GM21447 (cell line): ENCODE measurements around the gene GJC3.
A peak's percentile ranks its signal among the peaks of the same experiment; 100 is the strongest.
"Not testable (repeated sequence)": the region's sequence is repeated elsewhere in the genome, so short reads cannot be mapped to it uniquely, and the experiment has no call there.

Source experiments
- ATAC-seq: cut with Tn5 transposase; IDR thresholded peaks from one replicate; pipeline ENCODE4 v1.9.1; 2021; ENCODE audit not compliant: unreplicated experiment

GJC3 gene

DNA sequence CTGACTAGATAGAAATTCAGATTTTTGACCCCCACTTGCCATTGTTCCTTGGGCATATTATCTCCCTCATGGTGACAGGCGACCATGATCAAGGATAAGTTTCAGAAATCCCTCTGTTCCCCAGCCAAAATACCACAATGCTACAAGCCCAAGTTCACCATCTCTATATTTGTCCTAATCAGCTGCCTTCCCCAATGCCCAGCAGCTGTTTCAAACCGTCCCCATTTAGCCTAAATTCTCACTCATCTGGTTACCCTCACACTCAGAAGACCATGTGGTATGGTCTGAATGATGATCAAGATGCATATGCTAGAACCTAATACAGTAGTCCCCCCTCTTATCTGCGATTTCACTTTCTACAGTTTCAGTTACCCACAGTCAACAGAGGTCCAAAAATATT, 956 bp upstream of the GJC3 start:
- ATAC-seq: no peak

DNA sequence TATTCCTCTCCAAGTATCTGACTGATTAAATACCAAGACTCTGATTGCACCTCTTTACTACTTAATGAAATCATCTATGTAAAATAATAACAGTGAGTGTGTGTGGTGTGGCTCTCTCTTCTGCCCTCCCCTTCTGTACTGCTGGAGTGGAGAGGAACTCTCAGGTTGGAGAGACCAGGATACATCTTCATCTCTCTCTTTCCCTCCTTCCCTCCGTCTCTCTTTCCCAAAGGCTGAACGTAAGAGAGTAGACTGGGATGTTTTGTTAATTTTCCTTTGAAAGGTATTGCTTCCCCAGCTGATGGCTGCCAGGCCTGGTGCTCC, 272 bp upstream of the GJC3 start:
- ATAC-seq: no peak

GRCh38 chr7:99928188-99928587, 1.2 kb downstream of the GJC3 start:
- ATAC-seq: no peak

GRCh38 chr7:99927536-99927935, 1.9 kb downstream of the GJC3 start:
- ATAC-seq: no peak

DNA sequence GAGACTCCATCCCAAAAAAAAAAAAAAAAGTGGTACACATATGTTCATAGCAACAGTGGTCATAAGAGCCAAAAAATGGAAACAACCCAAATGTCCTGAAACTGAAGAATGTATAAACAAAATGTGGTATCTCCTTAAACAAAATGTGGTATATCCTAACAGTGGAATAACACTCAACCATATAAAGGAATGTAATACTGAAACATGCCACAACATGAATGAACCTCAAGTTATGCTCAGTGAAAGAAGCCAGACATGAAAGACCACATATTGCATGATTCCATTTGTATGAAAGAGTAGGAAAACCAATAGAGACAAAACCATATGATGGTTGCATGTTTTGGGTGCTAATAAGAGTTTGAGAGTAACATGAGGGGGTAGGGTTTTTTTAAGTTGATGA, 3.1 kb downstream of the GJC3 start:
- no peak for ATAC-seq

DNA sequence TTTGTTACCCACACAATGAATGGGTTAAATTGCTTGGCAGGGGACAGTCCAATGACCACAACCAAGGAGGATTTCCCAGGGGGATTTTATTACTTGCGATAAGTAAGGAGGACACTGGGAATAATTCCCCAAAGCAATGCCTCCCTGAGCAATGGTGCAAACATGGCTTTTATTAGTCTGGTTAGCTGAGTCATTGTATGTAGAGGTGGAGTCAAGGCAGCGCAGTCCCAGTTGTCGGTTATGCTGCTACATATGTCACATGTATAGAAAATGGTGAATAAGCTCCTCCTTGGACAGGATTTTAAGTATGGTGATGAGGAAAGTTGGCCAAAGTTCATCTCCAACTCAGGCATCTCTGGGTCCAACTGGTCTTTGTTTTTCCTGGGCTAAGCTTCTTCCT, 6.2 kb downstream of the GJC3 start:
- ATAC-seq: no peak

DNA sequence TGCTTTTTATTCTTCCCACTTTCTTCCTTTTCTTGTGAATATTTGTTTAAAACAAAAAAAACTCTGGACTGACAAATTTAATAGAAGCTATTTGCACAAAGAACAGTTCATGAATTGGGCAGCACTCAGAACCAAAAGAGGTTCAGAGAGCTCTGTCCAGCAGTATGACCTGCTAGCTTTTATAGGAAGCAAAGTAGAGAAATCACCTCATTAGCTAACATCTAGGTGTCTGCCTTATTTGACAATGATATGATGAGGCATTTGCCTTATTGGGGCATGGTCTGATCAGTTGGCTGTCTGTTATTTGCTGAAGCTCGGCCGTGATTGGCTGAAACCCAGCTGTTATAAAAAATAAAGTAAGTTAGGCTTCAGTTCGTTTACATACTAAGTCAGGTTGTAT, 9.3 kb downstream of the GJC3 start:
- no peak for ATAC-seq

DNA sequence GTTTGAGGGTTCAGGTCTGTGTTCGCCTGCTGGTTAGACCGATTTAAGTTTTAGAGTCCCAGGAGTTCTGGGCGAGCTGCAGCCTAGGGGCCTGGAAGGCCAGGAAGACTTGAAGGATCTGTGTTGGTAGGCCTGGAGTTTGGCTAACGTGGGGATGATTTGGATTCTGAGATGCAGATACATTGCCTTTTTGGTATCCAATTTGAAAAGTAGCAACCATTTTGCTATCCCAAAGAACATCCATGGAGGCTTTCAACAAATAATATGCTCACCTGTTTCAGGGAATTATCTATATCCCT, 9.7 kb downstream of the GJC3 start:
- ATAC-seq: no peak

DNA sequence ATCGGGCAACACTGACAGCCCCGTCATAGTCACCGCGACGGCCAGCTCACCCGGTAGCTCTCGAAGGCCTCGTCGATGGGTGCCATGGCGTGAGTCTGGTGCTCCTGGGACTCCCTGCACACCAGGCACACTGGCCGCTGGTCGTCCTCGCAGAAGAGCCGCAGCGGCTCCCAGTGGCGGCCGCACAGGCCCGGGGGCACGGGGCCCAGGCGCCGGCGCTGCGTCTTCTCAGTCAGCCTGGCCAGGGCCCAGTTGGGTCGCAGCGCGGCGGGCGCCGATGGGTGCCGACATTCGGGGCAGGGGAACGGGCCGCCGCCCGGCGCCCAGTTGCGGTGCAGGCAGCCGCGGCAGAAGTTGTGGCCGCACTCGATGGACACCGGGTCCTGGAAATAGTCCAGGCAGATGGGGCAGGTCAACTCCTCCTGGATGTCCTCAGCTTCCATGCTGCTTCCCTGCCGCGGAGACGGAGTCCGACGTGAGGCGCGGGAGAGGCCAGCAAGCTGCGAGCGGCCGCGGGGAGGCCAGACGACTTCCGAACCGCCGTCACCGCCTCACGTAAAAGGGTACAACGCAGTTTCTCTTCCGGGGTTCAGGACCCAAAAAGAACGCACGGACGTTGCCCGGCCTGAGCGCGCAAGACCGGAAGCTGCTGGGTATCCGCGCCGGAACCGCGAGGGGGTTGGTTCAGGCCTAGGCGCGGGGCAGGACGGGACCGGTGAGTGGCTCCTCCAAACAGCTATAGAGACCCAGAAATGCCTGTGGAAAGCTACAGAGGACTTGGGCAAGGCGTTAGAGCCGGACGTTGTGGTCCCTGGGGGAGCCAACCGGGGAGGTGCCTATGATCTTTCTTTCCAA, 10.2 kb downstream of the GJC3 start, which contains the start of gene TRIM4:
Gene TRIM4, minus strand, starts transcription at position 572 of the 855 bp plus-strand sequence. Its CDS starts 129 bp downstream, at position 443.
- ATAC-seq: peak; percentile 98

GRCh38 chr7:99910976-99911375, 18.4 kb downstream of the GJC3 start:
- ATAC-seq: no peak

- ATAC-seq: no peak
Observed at GRCh38 chr7:99901581-99901980, 27.8 kb downstream of the GJC3 start.

DNA sequence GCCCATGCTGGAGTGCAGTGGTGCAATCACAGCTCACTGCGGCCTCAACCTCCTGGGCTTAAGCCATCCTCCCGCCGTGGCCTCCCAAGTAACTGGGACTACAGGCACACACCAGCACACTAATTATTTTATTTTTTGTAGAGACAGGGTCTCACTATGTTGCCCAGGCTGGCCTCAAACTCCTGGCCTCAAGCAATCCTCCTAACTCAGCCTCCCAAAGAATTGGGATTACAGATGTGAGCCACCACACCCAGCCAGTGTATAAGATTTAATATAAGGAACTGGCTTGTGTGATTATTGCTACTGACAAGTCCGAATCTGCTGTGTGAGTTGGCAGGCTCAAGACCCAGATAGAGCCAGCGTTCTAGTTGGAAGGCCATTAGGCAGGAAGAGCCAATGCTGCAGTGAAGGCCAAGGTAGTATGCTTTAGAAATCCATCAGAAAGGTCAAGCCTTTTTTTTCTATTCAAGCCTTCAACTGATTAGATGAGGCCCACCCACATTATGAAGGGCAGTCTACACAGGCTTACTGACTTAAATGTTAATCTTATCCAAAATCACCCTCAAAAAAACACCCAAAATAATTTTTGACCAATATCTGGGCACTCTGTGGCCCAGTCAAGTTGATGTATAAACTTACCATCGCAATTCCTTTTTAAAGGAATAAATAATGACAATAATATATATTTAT, 29.4 kb downstream of the GJC3 start:
- no peak for ATAC-seq

DNA sequence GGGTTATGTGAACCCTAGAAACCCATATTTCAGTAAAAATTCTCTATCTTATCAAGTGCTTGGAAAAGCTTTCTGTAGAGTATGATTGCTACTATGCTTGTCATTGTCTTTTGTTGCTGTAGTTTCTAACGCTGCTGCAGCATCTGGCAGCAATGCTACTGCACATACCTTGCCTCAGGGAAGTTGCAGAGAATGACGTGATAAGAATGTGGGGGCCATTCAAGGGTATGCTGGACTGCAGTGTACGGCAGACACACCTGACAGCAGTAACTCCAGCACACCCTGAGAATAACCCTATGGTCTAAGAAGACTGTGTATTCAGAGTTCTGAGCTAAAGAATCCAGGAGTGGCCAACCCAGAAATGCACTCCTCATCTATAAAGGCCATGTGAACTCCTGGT, 30.6 kb downstream of the GJC3 start:
- ATAC-seq: no peak

GRCh38 chr7:99898023-99898357, 31.4 kb downstream of the GJC3 start:
- ATAC-seq: no peak

GRCh38 chr7:99897322-99898022, 31.9 kb downstream of the GJC3 start:
- ATAC-seq: no peak

GRCh38 chr7:99894738-99895137, 34.7 kb downstream of the GJC3 start:
- no peak for ATAC-seq

GRCh38 chr7:99893280-99893679, 36.1 kb downstream of the GJC3 start:
- ATAC-seq: no peak

DNA sequence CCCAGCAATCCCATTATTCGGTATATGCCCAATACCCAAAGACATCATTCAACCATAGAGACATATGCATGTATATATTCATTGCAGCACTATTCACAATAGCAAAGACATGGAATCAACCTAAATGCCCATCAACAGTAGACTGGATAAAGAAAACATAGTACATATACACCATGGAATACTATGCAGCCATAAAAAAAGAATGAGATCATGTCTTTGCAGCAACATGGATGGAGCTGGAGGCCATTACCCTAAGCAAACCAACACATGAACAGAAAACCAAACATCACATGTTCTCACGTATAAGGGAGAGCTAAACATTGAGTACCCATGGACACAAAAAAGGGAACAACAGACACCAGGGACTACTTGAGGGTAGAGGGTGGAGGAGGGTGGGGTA, 39.1 kb downstream of the GJC3 start:
- ATAC-seq: not testable (repeated sequence)

DNA sequence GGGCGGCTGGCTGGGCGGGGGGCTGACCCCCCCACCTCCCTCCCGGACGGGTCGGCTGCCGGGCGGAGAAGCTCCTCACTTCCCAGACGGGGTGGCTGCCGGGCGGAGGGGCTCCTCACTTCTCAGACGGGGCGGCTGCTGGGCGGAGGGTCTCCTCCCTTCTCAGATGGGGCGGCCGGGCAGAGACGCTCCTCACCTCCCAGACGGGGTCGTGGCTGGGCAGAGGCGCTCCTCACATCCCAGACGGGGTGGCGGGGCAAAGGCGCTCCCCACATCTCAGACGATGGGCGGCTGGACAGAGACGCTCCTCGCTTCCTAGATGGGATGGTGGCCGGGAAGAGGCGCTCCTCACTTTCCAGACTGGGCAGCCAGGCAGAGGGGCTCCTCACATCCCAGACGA, 41.1 kb downstream of the GJC3 start:
- ATAC-seq: not testable (repeated sequence)

GRCh38 chr7:99881370-99881769, 48.0 kb downstream of the GJC3 start:
- ATAC-seq: no peak

- ATAC-seq: no peak
Observed at GRCh38 chr7:99876933-99877332, 52.5 kb downstream of the GJC3 start, which contains the start of gene OR2AE1. TSS of gene OR2AE1 (minus strand) at chr7:99877033. CDS start at chr7:99877033, 0 bp downstream.

DNA sequence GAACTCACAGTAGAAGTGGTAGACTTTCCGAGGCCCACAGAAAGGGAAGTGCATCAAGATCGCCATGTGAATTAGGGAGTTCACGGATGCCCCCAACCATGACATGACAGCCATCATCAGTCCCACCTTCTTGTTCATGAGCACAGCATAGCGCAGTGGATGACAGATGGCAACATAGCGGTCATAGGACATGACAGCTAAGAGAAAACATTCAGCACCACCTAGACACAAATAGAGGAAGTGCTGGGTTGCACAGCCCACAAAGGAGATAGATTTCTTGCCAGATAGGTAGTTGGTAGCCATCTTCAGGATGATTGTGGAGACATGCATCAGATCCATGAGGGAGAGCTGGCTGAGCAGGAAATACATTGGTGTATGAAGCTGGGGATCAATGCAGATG, 52.9 kb downstream of the GJC3 start:
- no peak for ATAC-seq
